ENCODE results near the gene C12orf57.

Gene C12orf57

DNA sequence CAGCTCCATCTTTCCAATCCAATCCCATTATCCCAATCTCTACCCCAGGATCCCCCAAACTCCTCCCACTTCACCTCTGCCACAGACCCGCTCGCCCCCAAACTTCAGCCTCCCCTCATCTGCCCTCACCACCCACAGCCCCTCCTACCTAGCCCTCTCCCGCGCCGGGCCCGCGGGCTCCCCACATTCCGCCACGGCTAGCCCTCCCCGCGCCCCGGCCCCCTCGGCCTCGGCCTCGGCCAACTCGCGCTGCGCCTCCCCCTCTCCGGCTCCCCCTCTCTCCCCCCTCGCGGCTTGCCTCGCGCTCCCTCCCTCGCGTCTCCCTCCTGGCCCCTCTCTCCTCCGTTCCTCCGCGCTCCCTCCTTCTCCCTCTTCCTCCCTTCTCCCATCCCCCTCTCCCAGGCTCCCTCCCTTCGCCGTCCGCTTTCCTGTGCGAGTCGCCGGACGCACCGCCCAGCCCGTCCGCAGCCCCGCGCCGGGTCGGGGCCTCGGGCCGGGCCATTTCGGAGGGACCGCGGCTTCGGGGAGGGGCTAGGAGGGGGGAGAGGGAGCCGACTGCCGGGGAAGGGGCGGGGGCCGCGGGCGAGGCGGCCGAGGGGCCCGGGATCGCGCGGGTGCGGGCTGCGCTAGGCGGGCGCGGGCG lies 16.3 kb upstream of the C12orf57 start, which contains the start of gene ATN1:
ATN1 (plus strand) TSS at position 581 of the 643 bp plus-strand sequence. CDS start 6,043 bp downstream, outside the sequence.
- Mint-ChIP-seq H3K27me3 (no peaks in the 10 kb centered on the region), H3K9me3 (no peaks in the 10 kb centered on the region), H3K27ac (peak within 1 kb of the TSS; percentile 93), H3K4me1 (ENCODE audit: low read depth) (peaks cover 61% of the 10 kb centered on the region), H3K4me3 (peak within 1 kb of the TSS; percentile 88), H3K36me3 (ENCODE audit: low read depth) (peaks cover 31% of the 10 kb centered on the region)
- DNase-seq = peak; percentile 77

DNA sequence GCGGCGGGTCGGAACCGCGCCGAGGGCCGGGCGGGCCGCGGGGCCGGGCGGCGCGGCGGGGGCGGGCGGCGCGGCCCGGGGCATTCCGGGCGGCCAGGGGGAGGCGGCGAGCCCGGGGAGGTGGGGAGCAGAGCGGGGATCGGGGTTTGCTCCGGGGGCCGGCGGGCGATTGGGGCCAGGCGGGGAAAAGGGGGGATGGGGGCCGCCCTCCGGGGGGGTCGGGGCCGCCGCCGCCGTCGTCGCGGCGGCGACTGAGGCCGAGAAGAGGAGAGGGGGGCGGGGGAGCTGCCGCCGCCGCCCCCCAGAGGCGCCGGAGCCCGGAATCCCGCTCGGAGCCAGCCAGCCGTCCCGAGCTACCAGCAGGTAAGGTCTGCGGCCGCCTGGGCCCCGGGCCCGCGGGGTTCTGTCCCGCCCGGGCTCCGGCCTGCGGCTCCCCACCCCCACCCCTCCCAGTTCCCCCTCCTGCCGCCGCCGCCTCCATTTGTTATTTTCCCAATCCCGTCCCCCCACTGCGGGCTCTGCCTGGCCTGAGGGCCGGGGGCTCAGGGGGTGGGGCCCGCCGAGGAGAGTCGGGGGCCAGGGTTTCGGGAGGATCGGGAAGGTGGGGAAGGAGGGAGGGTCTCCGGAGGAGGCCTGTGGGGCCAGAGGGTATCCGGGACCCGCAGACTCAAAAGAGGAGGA lies 15.7 kb upstream of the C12orf57 start:
- no peak for DNase-seq
- H3K4me3 Mint-ChIP-seq = peak overlapping the region; percentile 88
- H3K27ac Mint-ChIP-seq = peak overlapping the region; percentile 93
- H3K36me3 Mint-ChIP-seq (ENCODE audit: low read depth) = peaks cover 29% of the 10 kb centered on the region
- H3K4me1 Mint-ChIP-seq (ENCODE audit: low read depth) = peaks cover 66% of the 10 kb centered on the region
- no peaks in the 10 kb centered on the region for H3K9me3 Mint-ChIP-seq
- no peaks in the 10 kb centered on the region for H3K27me3 Mint-ChIP-seq

DNA sequence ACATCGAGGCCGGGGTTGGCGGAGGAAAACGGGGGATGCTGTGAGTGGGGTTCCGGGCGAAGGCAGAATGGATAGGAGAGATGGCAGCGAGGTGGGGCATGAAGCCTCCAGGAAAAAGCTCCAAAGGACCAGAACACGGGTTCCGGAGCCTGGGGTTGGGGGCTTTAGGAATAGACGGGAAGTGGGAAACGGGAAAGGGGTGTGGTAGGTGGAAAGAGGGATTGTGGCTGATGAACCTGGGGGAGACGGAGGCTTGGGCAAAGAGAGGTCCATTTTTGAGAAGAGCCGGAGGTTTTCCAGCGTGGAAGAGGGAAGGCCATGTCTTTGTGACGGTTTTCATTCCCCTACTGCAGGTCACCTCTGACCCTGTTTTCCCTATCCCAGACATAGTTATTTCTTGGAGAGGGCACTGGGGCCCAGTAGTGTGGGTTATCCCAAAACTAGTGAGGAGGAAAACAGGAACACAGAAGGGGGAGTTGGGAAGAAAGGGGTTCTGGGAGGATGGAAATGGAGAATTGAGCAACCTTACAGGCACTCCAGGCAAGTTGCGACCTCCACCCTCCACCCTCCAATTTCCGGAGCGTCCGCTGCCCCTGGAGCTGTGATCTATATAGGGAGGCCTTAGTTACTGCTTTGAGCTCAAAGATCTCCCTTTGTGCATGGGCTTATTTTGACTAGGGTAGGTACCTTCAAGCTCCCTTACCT lies 15.0 kb upstream of the C12orf57 start:
- peak overlapping the region; percentile 88 for H3K4me3 Mint-ChIP-seq
- H3K27ac Mint-ChIP-seq = peak overlapping the region; percentile 93
- no peaks in the 10 kb centered on the region for H3K27me3 Mint-ChIP-seq
- H3K9me3 Mint-ChIP-seq = no peaks in the 10 kb centered on the region
- no peak for DNase-seq
- H3K36me3 Mint-ChIP-seq (ENCODE audit: low read depth) = peaks cover 30% of the 10 kb centered on the region
- H3K4me1 Mint-ChIP-seq (ENCODE audit: low read depth) = peaks cover 70% of the 10 kb centered on the region

DNA sequence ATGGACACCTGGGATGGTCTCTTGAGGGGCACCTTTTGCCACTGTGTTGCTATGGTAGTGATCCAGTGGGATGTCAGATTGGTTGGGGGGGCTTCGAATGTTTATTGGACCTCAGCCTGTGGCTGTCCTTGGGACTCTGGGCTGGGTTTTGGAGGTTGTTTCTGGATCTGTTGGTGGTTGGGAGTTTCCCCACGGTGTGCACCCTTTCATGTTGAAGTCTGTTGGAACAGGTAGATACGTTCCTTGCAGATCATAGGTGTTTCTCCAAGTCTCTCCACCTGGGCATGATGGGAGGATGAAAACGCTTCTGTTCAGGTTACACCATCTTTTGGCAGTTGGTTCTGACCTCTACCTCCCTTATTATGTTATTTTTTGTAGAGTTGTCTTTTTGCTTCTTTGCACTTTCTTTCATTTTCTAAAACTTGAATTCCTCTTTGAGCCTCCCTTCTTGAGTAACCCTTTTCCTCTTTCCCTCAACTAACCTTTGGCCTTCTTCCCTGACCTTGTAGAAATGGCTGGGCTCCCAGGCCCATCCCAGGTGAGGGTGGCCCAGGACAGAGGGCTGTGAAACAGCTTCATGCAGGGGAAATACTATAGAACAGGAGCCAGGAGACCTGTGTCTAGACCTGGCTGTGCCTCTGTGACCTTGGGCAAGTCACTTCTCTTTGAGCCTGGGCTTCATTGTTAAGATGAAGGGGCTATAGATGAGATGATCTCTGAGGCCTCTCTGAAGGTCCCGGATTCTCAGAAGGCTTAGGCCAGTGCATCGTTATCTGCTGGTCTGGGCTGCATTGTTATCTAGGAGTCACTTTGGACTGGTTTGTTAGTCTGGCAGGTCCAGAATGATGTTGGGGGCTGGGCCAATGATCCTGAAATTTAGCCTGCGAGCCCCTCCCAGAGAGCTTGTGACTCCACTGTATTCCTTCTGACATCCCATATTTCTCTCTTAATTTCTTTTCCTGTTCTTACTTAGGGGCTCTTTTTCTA lies 14.1 kb upstream of the C12orf57 start:
- Mint-ChIP-seq H3K9me3 (no peaks in the 10 kb centered on the region), H3K36me3 (ENCODE audit: low read depth) (peaks cover 35% of the 10 kb centered on the region), H3K27me3 (no peaks in the 10 kb centered on the region)

DNA sequence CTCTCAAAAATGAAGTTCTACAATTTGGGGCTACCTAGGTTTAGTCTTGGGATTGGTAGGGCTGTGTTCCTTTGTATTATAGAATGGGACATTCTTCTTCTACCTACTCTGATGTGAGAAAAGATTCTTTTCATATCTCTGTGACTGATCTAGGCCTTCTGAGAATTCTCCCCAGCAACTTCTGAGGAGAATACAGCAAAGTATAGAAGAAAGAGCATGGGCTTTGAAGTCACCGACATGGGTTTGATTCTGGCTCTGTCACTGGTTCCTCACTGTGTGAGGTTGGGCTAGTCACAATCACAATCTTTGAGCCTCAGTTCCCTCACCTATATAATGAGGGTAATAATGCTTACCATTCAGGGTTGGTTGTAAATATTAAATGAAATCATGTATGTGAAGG lies 11.1 kb upstream of the C12orf57 start:
- DNase-seq = no peak
- Mint-ChIP-seq H3K9me3 (no peaks in the 10 kb centered on the region), H3K4me1 (ENCODE audit: low read depth) (peaks cover 70% of the 10 kb centered on the region), H3K4me3 (no peak overlapping the region), H3K27me3 (no peaks in the 10 kb centered on the region), H3K27ac (peak overlapping the region; percentile 65), H3K36me3 (ENCODE audit: low read depth) (peaks cover 58% of the 10 kb centered on the region)

More for the DNA sequence above, 14.1 kb upstream of the C12orf57 start:
- H3K4me1 Mint-ChIP-seq (ENCODE audit: low read depth) = peaks cover 69% of the 10 kb centered on the region
- H3K4me3 Mint-ChIP-seq = peak overlapping the region; percentile 88
- peak overlapping the region; percentile 93 for H3K27ac Mint-ChIP-seq
- no peak for DNase-seq

DNA sequence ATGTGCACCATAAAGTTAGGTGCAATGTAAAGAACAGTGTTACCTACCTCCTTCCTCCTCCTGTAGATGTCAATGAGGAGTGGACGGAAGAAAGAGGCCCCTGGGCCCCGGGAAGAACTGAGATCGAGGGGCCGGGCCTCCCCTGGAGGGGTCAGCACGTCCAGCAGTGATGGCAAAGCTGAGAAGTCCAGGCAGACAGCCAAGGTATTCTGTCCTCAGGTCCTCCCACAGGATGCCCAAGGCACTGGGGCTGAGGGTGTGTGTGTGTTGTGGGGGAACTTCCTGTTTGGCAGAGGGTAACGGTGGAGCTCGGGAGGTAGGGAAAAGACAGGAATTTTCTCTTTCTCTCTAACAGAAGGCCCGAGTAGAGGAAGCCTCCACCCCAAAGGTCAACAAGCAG lies 9.7 kb upstream of the C12orf57 start:
- H3K4me1 Mint-ChIP-seq (ENCODE audit: low read depth) = peaks cover 73% of the 10 kb centered on the region
- DNase-seq = no peak
- peaks cover 65% of the 10 kb centered on the region for H3K36me3 Mint-ChIP-seq (ENCODE audit: low read depth)
- peak overlapping the region; percentile 98 for H3K27ac Mint-ChIP-seq
- no peaks in the 10 kb centered on the region for H3K27me3 Mint-ChIP-seq
- H3K9me3 Mint-ChIP-seq = no peaks in the 10 kb centered on the region
- no peak overlapping the region for H3K4me3 Mint-ChIP-seq

DNA sequence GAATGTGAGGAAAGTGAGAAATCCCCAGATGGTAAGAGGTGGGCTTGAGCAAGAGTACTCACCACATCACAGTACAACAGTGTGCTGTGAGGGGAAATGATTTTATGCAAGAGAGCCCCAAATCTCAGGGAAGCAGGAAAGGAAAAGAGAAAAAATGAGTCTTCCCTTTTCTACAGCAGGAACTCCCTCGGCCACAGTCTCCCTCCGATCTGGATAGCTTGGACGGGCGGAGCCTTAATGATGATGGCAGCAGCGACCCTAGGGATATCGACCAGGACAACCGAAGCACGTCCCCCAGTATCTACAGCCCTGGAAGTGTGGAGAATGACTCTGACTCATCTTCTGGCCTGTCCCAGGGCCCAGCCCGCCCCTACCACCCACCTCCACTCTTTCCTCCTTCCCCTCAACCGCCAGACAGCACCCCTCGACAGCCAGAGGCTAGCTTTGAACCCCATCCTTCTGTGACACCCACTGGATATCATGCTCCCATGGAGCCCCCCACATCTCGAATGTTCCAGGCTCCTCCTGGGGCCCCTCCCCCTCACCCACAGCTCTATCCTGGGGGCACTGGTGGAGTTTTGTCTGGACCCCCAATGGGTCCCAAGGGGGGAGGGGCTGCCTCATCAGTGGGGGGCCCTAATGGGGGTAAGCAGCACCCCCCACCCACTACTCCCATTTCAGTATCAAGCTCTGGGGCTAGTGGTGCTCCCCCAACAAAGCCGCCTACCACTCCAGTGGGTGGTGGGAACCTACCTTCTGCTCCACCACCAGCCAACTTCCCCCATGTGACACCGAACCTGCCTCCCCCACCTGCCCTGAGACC lies 8.2 kb upstream of the C12orf57 start:
- peaks cover 67% of the 10 kb centered on the region for H3K4me1 Mint-ChIP-seq (ENCODE audit: low read depth)
- H3K27me3 Mint-ChIP-seq = no peaks in the 10 kb centered on the region
- no peaks in the 10 kb centered on the region for H3K9me3 Mint-ChIP-seq
- peak overlapping the region; percentile 98 for H3K27ac Mint-ChIP-seq
- no peak for DNase-seq
- H3K36me3 Mint-ChIP-seq (ENCODE audit: low read depth) = peaks cover 76% of the 10 kb centered on the region
- peak overlapping the region; percentile 90 for H3K4me3 Mint-ChIP-seq

DNA sequence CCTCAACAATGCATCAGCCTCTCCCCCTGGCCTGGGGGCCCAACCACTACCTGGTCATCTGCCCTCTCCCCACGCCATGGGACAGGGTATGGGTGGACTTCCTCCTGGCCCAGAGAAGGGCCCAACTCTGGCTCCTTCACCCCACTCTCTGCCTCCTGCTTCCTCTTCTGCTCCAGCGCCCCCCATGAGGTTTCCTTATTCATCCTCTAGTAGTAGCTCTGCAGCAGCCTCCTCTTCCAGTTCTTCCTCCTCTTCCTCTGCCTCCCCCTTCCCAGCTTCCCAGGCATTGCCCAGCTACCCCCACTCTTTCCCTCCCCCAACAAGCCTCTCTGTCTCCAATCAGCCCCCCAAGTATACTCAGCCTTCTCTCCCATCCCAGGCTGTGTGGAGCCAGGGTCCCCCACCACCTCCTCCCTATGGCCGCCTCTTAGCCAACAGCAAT lies 7.6 kb upstream of the C12orf57 start:
- Mint-ChIP-seq H3K27me3 (no peaks in the 10 kb centered on the region), H3K4me1 (ENCODE audit: low read depth) (peaks cover 62% of the 10 kb centered on the region)

DNA sequence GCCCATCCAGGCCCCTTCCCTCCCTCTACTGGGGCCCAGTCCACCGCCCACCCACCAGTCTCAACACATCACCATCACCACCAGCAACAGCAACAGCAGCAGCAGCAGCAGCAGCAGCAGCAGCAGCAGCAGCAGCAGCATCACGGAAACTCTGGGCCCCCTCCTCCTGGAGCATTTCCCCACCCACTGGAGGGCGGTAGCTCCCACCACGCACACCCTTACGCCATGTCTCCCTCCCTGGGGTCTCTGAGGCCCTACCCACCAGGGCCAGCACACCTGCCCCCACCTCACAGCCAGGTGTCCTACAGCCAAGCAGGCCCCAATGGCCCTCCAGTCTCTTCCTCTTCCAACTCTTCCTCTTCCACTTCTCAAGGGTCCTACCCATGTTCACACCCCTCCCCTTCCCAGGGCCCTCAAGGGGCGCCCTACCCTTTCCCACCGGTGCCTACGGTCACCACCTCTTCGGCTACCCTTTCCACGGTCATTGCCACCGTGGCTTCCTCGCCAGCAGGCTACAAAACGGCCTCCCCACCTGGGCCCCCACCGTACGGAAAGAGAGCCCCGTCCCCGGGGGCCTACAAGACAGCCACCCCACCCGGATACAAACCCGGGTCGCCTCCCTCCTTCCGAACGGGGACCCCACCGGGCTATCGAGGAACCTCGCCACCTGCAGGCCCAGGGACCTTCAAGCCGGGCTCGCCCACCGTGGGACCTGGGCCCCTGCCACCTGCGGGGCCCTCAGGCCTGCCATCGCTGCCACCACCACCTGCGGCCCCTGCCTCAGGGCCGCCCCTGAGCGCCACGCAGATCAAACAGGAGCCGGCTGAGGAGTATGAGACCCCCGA lies 7.0 kb upstream of the C12orf57 start:
- H3K9me3 Mint-ChIP-seq = no peaks in the 10 kb centered on the region
- H3K4me3 Mint-ChIP-seq = peak overlapping the region; percentile 90
- peak overlapping the region; percentile 98 for H3K27ac Mint-ChIP-seq
- H3K4me1 Mint-ChIP-seq (ENCODE audit: low read depth) = peaks cover 63% of the 10 kb centered on the region
- H3K36me3 Mint-ChIP-seq (ENCODE audit: low read depth) = peaks cover 81% of the 10 kb centered on the region
- DNase-seq = peak; percentile 79
- no peaks in the 10 kb centered on the region for H3K27me3 Mint-ChIP-seq

More for the DNA sequence above, 7.6 kb upstream of the C12orf57 start:
- H3K27ac Mint-ChIP-seq = peak overlapping the region; percentile 98
- H3K4me3 Mint-ChIP-seq = peak overlapping the region; percentile 90
- H3K9me3 Mint-ChIP-seq = no peaks in the 10 kb centered on the region
- peaks cover 77% of the 10 kb centered on the region for H3K36me3 Mint-ChIP-seq (ENCODE audit: low read depth)
- DNase-seq = no peak

DNA sequence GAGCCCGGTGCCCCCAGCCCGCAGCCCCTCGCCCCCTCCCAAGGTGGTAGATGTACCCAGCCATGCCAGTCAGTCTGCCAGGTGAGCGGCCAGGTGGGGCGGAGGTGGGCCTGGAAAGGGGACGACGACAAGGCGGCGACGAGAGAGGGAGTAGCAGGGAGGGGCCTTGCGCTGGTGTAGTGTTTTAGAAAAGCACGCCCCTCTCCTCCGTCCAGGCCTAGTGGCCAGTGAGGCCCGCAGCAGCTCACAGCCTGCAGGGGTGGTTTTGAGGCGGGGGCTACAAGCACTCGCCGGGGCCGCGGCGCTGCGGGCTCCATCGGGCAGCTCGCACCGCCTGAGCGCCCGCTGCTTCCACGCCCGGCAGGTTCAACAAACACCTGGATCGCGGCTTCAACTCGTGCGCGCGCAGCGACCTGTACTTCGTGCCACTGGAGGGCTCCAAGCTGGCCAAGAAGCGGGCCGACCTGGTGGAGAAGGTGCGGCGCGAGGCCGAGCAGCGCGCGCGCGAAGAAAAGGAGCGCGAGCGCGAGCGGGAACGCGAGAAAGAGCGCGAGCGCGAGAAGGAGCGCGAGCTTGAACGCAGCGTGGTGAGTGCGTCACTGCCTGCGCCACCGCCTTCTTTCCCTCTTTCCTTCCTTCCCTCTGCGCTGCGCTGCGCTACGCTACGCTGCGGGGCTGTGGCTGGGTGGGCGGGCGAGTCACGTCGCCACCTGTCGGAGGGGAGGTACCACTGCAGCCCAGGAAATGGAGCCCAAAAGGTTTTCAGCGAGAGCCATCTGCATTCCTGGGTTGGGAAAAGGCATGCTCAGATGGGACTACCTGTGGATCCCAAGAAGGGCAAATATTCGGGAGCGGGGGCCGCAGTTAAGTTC lies 6.1 kb upstream of the C12orf57 start:
- Mint-ChIP-seq H3K9me3 (no peaks in the 10 kb centered on the region), H3K4me1 (ENCODE audit: low read depth) (peaks cover 61% of the 10 kb centered on the region), H3K4me3 (peak overlapping the region; percentile 90), H3K27me3 (no peaks in the 10 kb centered on the region), H3K27ac (peak overlapping the region; percentile 98), H3K36me3 (ENCODE audit: low read depth) (peaks cover 83% of the 10 kb centered on the region)
- peak; percentile 93 for DNase-seq

DNA sequence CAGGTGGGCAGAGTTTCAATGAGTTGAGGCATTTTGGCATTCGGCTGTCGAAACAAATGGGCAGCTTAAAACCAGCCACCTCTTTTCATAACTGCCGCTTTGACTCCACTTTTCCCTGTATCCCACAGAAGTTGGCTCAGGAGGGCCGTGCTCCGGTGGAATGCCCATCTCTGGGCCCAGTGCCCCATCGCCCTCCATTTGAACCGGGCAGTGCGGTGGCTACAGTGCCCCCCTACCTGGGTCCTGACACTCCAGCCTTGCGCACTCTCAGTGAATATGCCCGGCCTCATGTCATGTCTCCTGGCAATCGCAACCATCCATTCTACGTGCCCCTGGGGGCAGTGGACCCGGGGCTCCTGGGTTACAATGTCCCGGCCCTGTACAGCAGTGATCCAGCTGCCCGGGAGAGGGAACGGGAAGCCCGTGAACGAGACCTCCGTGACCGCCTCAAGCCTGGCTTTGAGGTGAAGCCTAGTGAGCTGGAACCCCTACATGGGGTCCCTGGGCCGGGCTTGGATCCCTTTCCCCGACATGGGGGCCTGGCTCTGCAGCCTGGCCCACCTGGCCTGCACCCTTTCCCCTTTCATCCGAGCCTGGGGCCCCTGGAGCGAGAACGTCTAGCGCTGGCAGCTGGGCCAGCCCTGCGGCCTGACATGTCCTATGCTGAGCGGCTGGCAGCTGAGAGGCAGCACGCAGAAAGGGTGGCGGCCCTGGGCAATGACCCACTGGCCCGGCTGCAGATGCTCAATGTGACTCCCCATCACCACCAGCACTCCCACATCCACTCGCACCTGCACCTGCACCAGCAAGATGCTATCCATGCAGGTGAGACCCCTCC lies 5.2 kb upstream of the C12orf57 start:
- H3K9me3 Mint-ChIP-seq = no peaks in the 10 kb centered on the region
- peaks cover 64% of the 10 kb centered on the region for H3K4me1 Mint-ChIP-seq (ENCODE audit: low read depth)
- H3K27me3 Mint-ChIP-seq = no peaks in the 10 kb centered on the region
- H3K36me3 Mint-ChIP-seq (ENCODE audit: low read depth) = peaks cover 76% of the 10 kb centered on the region
- H3K27ac Mint-ChIP-seq = peak overlapping the region; percentile 98
- no peak for DNase-seq
- peak overlapping the region; percentile 90 for H3K4me3 Mint-ChIP-seq

All from activated T-cell treated with anti-CD3 and anti-CD28 coated beads, Interleukin-2, amount 50 U/mL, for 24 hours (primary cell).